CD14-positive monocyte (primary cell): Measurements from ENCODE around the gene SPPL2C. TPM values are rescaled to one million over a fixed set of nuclear protein-coding genes. Genes with fewer than 3 reads are reported as not detected.

Experiments used
- DNase-seq, 3 donors: peaks; one replicate each; pipeline ENCODE4 v3.0.0-alpha.2; 2011 to 2022
- H2AFZ ChIP-seq: 2 replicates; pipeline ENCODE4 v1.6.0; 2012; ENCODE audit warnings: mild to moderate bottlenecking, low read depth, low read length, inconsistent platforms; ENCODE audit not compliant: insufficient read depth, poor library complexity, severe bottlenecking
- H3K27ac ChIP-seq, 2 donors: 1 replicate in 1 of 2; 2 replicates in 1 of 2; pipeline ENCODE4 v1.5.1; 2012 to 2013; ENCODE audit warnings: low read length in 2 of 2, control low read depth in 1 of 2, inconsistent platforms in 1 of 2, low read depth in 1 of 2, mild to moderate bottlenecking in 1 of 2
- H3K27me3 ChIP-seq, 2 donors: one replicate each; pipeline versions ENCODE4 v1.6.0 to v1.6.1; 2011 to 2013; ENCODE audit warnings: low read length in 2 of 2; ENCODE audit not compliant: control insufficient read depth in 2 of 2, insufficient read depth in 2 of 2
- H3K36me3 ChIP-seq, 2 donors: replicated peaks in 1 of 2; 1 replicate in 1 of 2; 2 replicates in 1 of 2; pipeline versions ENCODE4 v1.5.1 to v1.6.1; 2012 to 2013; ENCODE audit warnings: low read length in 2 of 2, control low read depth in 1 of 2, inconsistent platforms in 1 of 2, mild to moderate bottlenecking in 1 of 2; ENCODE audit not compliant: insufficient read depth in 2 of 2, control insufficient read depth in 1 of 2
- H3K4me1 ChIP-seq, 2 donors: 1 replicate in 1 of 2; 2 replicates in 1 of 2; pipeline versions ENCODE4 v1.5.1 to v1.6.1; 2012 to 2013; ENCODE audit warnings: low read length in 2 of 2, control low read depth in 1 of 2, inconsistent platforms in 1 of 2, mild to moderate bottlenecking in 1 of 2, moderate library complexity in 1 of 2; ENCODE audit not compliant: insufficient read depth in 2 of 2, control insufficient read depth in 1 of 2
- H3K4me2 ChIP-seq: replicated peaks from 2 replicates; pipeline ENCODE3; 2012; ENCODE audit warnings: low read length, moderate library complexity, mild to moderate bottlenecking; ENCODE audit not compliant: poor library complexity, severe bottlenecking; ENCODE audit errors: extremely low read depth
- H3K4me3 ChIP-seq, 3 experiments: fragments of 200-600 bp in 1 of 3; sonication (generic) in 1 of 3; replicated peaks in 1 of 3; 1 replicate in 2 of 3; 2 replicates in 1 of 3; pipeline ENCODE4 v1.5.1; 2011 to 2013; ENCODE audit warnings: low read length in 3 of 3, mild to moderate bottlenecking in 3 of 3, control low read depth in 2 of 3, low read depth in 2 of 3, inconsistent platforms in 1 of 3, moderate library complexity in 1 of 3
- H3K79me2 ChIP-seq: 2 replicates; pipeline ENCODE4 v1.6.0; 2012; ENCODE audit warnings: mild to moderate bottlenecking, control low read depth, inconsistent platforms, low read length, moderate library complexity; ENCODE audit not compliant: insufficient read depth
- H3K9ac ChIP-seq: 2 replicates; pipeline ENCODE4 v1.6.0; 2017; ENCODE audit warnings: low read length, mild to moderate bottlenecking; ENCODE audit not compliant: insufficient read depth, poor library complexity, severe bottlenecking
- H3K9me3 ChIP-seq, 2 donors: replicated peaks in 1 of 2; 1 replicate in 1 of 2; 2 replicates in 1 of 2; pipeline versions ENCODE4 v1.5.1 to v1.6.1; 2012 to 2013; ENCODE audit warnings: low read length in 2 of 2, control low read depth in 1 of 2; ENCODE audit not compliant: control insufficient read depth in 1 of 2, insufficient read depth in 1 of 2
- H4K20me1 ChIP-seq: 2 replicates; pipeline ENCODE4 v1.6.0; 2012; ENCODE audit warnings: mild to moderate bottlenecking, low read length, control low read depth, moderate library complexity; ENCODE audit not compliant: insufficient read depth
- H3K27ac Mint-ChIP-seq, 7 donors: one replicate each; pipeline ENCODE4 v1.8.0; 2020; ENCODE audit warnings: mild to moderate bottlenecking in 7 of 7, mixed read lengths in 7 of 7, moderate library complexity in 6 of 7, inconsistent platforms in 2 of 7
- H3K27me3 Mint-ChIP-seq, 3 donors: one replicate each; pipeline ENCODE4 v1.8.0; 2021 to 2022; ENCODE audit warnings: low read depth in 3 of 3, mild to moderate bottlenecking in 3 of 3, mixed read lengths in 3 of 3, moderate library complexity in 3 of 3, inconsistent platforms in 1 of 3
- H3K36me3 Mint-ChIP-seq, 2 donors: one replicate each; pipeline ENCODE4 v1.8.0; 2020; ENCODE audit warnings: mixed read lengths in 2 of 2, inconsistent platforms in 1 of 2, mild to moderate bottlenecking in 1 of 2
- H3K4me1 Mint-ChIP-seq: one replicate; pipeline ENCODE4 v1.8.0; 2020; ENCODE audit warnings: mild to moderate bottlenecking, mixed read lengths
- H3K4me3 Mint-ChIP-seq, 2 donors: one replicate each; pipeline ENCODE4 v1.8.0; 2020; ENCODE audit warnings: mild to moderate bottlenecking in 2 of 2, mixed read lengths in 2 of 2, moderate library complexity in 1 of 2
- H3K9me3 Mint-ChIP-seq, 7 donors: one replicate each; pipeline ENCODE4 v1.8.0; 2020 to 2022; ENCODE audit warnings: mixed read lengths in 7 of 7, mild to moderate bottlenecking in 6 of 7, moderate library complexity in 6 of 7, inconsistent platforms in 2 of 7
- WGBS: methylation state at CpG from one replicate; pipeline ENCODE4 v1.1.5; 2013; ENCODE audit warnings: missing lambda C conversion rate; ENCODE audit not compliant: insufficient coverage; 5-methylcytosine and 5-hydroxymethylcytosine counted together
- intact Hi-C, 2 donors: fragments of 100-400 bp; cut with micrococcal nuclease; formaldehyde crosslinking; loops; one replicate each; pipeline versions ENCODE4 v1.15.0 to v1.15.1; 2023
- polyA plus RNA-seq, 3 donors: library from polyadenylated mRNA; depleted of rRNA in 1 of 3; unstranded in 2 of 3; stranded (reverse) in 1 of 3; fragments of 300-500 nt in 2 of 3; fragments of >200 nt in 1 of 3; fragmentation: Illumina TruSeq in 2 of 3; gene quantifications; 1 replicate in 2 of 3; 2 replicates in 1 of 3; pipeline ENCODE4 v1.2.3, GENCODE V29; 2012 to 2021
- TF ChIP-seq, protein P1 (sequence below): fragments of 200-600 bp; IDR thresholded peaks from one replicate; pipeline ENCODE4 v1.8.0; 2022; ENCODE audit warnings: antibody characterized with exemption, mild to moderate bottlenecking

The SPPL2C gene
- polyA plus RNA-seq, 3 donors: not detected

- Mint-ChIP-seq H3K27me3 (peaks cover 8 to 19% (median 12%) of the 10 kb centered on the region in 3 donors), H3K4me1 (peaks cover 7% of the 10 kb centered on the region), H3K27ac (no peak overlapping the region), H3K36me3 (no peaks in the 10 kb centered on the region), H3K9me3 (peaks cover 0 to 11% (median 6%) of the 10 kb centered on the region in 7 donors), H3K4me3 (no peak overlapping the region)
- Histone ChIP-seq H3K27ac (no peak overlapping the region), H3K36me3 (no peaks in the 10 kb centered on the region), H3K4me2 (no peak overlapping the region), H3K9me3 (no peaks in the 10 kb centered on the region), H4K20me1 (no peaks in the 10 kb centered on the region), H3K4me1 (no peaks in the 10 kb centered on the region), H3K27me3 (peaks cover 0 to 5% of the 10 kb centered on the region in 2 donors), H3K79me2 (no peaks in the 10 kb centered on the region), H2AFZ (no peak overlapping the region), H3K4me3 (no peak overlapping the region), H3K9ac (no peak overlapping the region)
- TF ChIP-seq, protein P1, sequence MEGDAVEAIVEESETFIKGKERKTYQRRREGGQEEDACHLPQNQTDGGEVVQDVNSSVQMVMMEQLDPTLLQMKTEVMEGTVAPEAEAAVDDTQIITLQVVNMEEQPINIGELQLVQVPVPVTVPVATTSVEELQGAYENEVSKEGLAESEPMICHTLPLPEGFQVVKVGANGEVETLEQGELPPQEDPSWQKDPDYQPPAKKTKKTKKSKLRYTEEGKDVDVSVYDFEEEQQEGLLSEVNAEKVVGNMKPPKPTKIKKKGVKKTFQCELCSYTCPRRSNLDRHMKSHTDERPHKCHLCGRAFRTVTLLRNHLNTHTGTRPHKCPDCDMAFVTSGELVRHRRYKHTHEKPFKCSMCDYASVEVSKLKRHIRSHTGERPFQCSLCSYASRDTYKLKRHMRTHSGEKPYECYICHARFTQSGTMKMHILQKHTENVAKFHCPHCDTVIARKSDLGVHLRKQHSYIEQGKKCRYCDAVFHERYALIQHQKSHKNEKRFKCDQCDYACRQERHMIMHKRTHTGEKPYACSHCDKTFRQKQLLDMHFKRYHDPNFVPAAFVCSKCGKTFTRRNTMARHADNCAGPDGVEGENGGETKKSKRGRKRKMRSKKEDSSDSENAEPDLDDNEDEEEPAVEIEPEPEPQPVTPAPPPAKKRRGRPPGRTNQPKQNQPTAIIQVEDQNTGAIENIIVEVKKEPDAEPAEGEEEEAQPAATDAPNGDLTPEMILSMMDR: no peak
- intact Hi-C loops: no loop called here
- no peak for DNase-seq
- 87% methylated on average over 3 of the region's 14 CpGs for WGBS
Measured at GRCh38 chr17:45869676-45870341, 25.1 kb downstream of the SPPL2C start.

DNA sequence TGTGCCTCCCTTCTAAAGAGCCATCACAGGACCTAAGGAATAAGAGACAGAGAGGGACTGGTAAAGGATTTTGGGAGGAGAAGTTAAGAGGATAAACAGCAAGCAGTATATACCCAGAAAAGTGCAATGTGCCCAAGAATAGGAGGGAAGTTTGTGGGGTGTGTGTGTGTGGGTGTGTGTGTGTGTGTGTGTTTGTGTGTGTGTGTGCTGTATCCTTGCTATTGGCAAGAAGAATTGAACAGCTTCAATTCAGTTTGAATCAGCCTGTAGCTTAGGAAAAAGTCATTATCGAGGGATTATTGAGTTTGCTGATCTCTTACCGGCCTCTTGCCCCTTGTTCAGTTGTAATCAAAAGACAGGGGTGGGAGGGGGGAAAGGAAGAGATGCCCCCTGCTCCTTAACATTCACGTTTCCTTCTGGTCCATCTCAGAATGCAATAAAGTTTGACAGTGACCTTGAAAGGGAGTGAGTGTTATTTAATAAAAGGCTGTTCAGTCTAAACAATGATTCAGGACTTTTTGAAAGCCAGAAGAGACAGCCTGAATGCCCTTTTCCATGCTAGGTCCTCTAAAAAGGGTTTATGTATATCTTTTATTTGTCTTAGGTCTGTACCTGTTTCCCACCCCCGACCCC is 25.8 kb downstream of the SPPL2C start:
- no peaks in the 10 kb centered on the region for H3K9me3 ChIP-seq
- H3K27ac ChIP-seq: no peak overlapping the region
- no peak overlapping the region for H3K4me2 ChIP-seq
- Mint-ChIP-seq H3K36me3 (no peaks in the 10 kb centered on the region), H3K27ac (no peak overlapping the region), H3K9me3 (peaks cover 0 to 11% (median 6%) of the 10 kb centered on the region in 7 donors), H3K4me1 (peaks cover 7% of the 10 kb centered on the region), H3K4me3 (no peak overlapping the region), H3K27me3 (peaks cover 5 to 15% (median 12%) of the 10 kb centered on the region in 3 donors)
- no peak overlapping the region for H3K9ac ChIP-seq
- no peaks in the 10 kb centered on the region for H3K4me1 ChIP-seq
- DNase-seq: no peak
- 100% methylated on average over 1 of the region's 4 CpGs for WGBS
- no peaks in the 10 kb centered on the region for H4K20me1 ChIP-seq
- H3K27me3 ChIP-seq: no peaks in the 10 kb centered on the region
- no peaks in the 10 kb centered on the region for H3K79me2 ChIP-seq
- no peaks in the 10 kb centered on the region for H3K36me3 ChIP-seq
- H2AFZ ChIP-seq: no peak overlapping the region
- intact Hi-C loops: no loop called here
- TF ChIP-seq, protein P1: no peak
- H3K4me3 ChIP-seq: no peak overlapping the region
